BJ (cell line): ENCODE results near the gene KRT82. TPM values are rescaled to one million over a fixed set of nuclear protein-coding genes. Genes with fewer than 3 reads are reported as not detected.

ENCODE experiments used
- CTCF ChIA-PET: fragments of 350-600 bp; formaldehyde crosslinking; extraction: SDS; loops from one replicate; lab custom pipeline; 2021; ENCODE audit warnings: antibody characterized with exemption, inconsistent platforms; lab: Yijun Ruan, JAX
- POLR2A ChIA-PET: fragments of 300-600 bp; sonication (Branson Sonifier 250); formaldehyde crosslinking; extraction: SDS; loops from one replicate; lab custom pipeline; 2021; ENCODE audit warnings: antibody characterized with exemption; lab: Charles Lee
- DNase-seq: peaks from one replicate; pipeline ENCODE4 v3.0.0-alpha.2; 2011; ENCODE audit warnings: low read depth
- H3K27me3 ChIP-seq: 2 replicates; pipeline ENCODE4 v1.6.0; 2011; ENCODE audit warnings: low read length; ENCODE audit not compliant: control insufficient read depth, insufficient read depth
- H3K36me3 ChIP-seq: 2 replicates; pipeline ENCODE4 v1.5.1; 2011; ENCODE audit warnings: low read length; ENCODE audit not compliant: control insufficient read depth, insufficient read depth
- H3K4me3 ChIP-seq: 2 replicates; pipeline ENCODE4 v1.5.1; 2011; ENCODE audit warnings: low read depth, mild to moderate bottlenecking, control low read depth, low read length
- polyA plus RNA-seq: library from polyadenylated mRNA; depleted of rRNA; stranded (reverse); fragments of >200 nt; gene quantifications from 2 replicates; pipeline ENCODE4 v1.2.3, GENCODE V29; 2011
- TF ChIP-seq, protein P1 (sequence below): IDR thresholded peaks from 2 replicates; pipeline ENCODE4 v1.5.1; 2011; ENCODE audit warnings: low read depth, mild to moderate bottlenecking, control low read depth, inconsistent platforms, low read length, moderate library complexity; ENCODE audit not compliant: insufficient read depth

KRT82 gene
- polyA plus RNA-seq, 1 experiment = not detected

- no peak for DNase-seq
- ChIA-PET POLR2A (no interaction called here), CTCF (interaction anchor here (0.6 to 8.0 kb wide), 10 partner anchors 8 to 512 kb away, joined by 3 to 142 read pairs (median 4); partner anchors contain the start of gene KRT84)
- no peaks in the 10 kb centered on the region for H3K36me3 ChIP-seq
- TF ChIP-seq, protein P1, sequence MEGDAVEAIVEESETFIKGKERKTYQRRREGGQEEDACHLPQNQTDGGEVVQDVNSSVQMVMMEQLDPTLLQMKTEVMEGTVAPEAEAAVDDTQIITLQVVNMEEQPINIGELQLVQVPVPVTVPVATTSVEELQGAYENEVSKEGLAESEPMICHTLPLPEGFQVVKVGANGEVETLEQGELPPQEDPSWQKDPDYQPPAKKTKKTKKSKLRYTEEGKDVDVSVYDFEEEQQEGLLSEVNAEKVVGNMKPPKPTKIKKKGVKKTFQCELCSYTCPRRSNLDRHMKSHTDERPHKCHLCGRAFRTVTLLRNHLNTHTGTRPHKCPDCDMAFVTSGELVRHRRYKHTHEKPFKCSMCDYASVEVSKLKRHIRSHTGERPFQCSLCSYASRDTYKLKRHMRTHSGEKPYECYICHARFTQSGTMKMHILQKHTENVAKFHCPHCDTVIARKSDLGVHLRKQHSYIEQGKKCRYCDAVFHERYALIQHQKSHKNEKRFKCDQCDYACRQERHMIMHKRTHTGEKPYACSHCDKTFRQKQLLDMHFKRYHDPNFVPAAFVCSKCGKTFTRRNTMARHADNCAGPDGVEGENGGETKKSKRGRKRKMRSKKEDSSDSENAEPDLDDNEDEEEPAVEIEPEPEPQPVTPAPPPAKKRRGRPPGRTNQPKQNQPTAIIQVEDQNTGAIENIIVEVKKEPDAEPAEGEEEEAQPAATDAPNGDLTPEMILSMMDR = no peak
- H3K4me3 ChIP-seq = no peak overlapping the region
- peaks cover 16% of the 10 kb centered on the region for H3K27me3 ChIP-seq
Measured at GRCh38 chr12:52369809-52370208, 36.3 kb downstream of the KRT82 start.

DNA sequence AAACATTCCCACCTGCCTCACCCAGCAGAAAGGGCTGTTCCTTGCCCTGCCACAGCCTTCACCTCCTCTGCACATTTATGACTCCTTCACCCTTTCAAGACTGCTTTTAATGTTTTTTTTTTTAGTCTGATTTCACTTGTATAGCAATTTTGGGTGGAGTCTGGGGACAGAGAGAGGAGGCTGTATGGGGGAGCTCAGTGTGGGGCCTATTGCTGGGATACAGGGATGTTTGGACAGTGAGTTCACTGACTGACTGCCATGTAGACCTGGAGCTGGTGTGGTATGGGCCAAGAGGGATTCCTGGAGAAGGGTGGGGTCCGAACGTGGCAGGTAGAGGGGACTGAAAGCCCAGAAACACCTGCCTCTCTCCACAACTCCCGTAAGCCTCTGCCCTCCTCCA lies 36.9 kb downstream of the KRT82 start:
- Histone ChIP-seq H3K36me3 (no peaks in the 10 kb centered on the region), H3K27me3 (peaks cover 17% of the 10 kb centered on the region), H3K4me3 (no peak overlapping the region)
- no peak for DNase-seq
- TF ChIP-seq, protein P1 = no peak
- POLR2A ChIA-PET = no interaction called here
- CTCF ChIA-PET = interaction anchor here (0.7 to 8.0 kb wide), 9 partner anchors 11 to 513 kb away, joined by 3 to 142 read pairs (median 4); partner anchors contain the start of gene KRT84

DNA sequence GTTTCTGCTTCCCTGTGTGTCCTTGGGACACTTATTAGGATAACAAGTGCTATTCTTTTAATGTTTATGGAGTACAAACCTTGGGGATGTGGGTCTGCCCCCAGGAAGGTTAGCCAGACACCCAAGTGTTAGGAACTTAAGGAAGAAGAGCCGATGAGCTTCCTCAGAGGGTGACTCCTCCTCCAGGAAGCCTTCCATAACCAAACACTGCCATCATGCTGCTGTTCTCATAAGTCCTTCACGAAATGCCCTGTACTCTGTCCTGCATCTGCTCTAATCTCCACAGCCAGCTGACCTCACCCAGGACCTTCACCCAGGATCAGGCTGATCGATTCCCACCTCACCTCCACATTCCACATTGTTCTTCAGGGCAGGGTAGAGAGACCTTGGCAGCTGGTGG lies 37.6 kb downstream of the KRT82 start:
- CTCF ChIA-PET = interaction anchor here (1.0 to 8.0 kb wide), 9 partner anchors 12 to 513 kb away, joined by 3 to 142 read pairs (median 4); partner anchors contain the start of gene KRT84
- Histone ChIP-seq H3K27me3 (peaks cover 19% of the 10 kb centered on the region), H3K4me3 (no peak overlapping the region), H3K36me3 (no peaks in the 10 kb centered on the region)
- no peak for DNase-seq
- POLR2A ChIA-PET = no interaction called here
- TF ChIP-seq, protein P1 = no peak

- TF ChIP-seq, protein P1 = no peak
- DNase-seq = no peak
- Histone ChIP-seq H3K4me3 (no peak overlapping the region), H3K36me3 (no peaks in the 10 kb centered on the region), H3K27me3 (peaks cover 21% of the 10 kb centered on the region)
- CTCF ChIA-PET = interaction anchor here (1.0 to 8.0 kb wide), 6 partner anchors 24 to 514 kb away, joined by 4 to 142 read pairs (median 5); no protein-coding TSS in a partner anchor
- POLR2A ChIA-PET = no interaction called here
Measured at GRCh38 chr12:52367876-52368275, 38.3 kb downstream of the KRT82 start.

- no peak within 1 kb of the TSS for H3K4me3 ChIP-seq
- TF ChIP-seq, protein P1 = no peak
- POLR2A ChIA-PET = no interaction called here
- peaks cover 21% of the 10 kb centered on the region for H3K27me3 ChIP-seq
- CTCF ChIA-PET = interaction anchor here (0.6 to 8.0 kb wide), 4 partner anchors 39 to 515 kb away, joined by 3 to 142 read pairs (median 24); no protein-coding TSS in a partner anchor
- DNase-seq = no peak
- H3K36me3 ChIP-seq = no peaks in the 10 kb centered on the region
Measured at GRCh38 chr12:52366738-52367485, 39.2 kb downstream of the KRT82 start, which contains the start of gene KRT85. Gene KRT85, minus strand, starts transcription at chr12:52367481. Its CDS starts 76 bp downstream, at chr12:52367405.
